ENCODE results near the gene TRIM28. TPM values are rescaled to one million over a fixed set of nuclear protein-coding genes. Genes with fewer than 3 reads are reported as not detected.

Gene TRIM28
- total RNA-seq, 1 experiment from 2014 or later: 1,221 TPM

GRCh38 chr19:58562122-58563033, 18.5 kb downstream of the TRIM28 start (continued):
- no peak for TF ChIP-seq STAT6 (CRISPR knock-in tag; conservative IDR thresholded peaks at IDR 0.05; ENCODE audit: low read depth)
- TF ChIP-seq EMX1 (CRISPR knock-in tag; IDR thresholded peaks at IDR 0.05): no peak

GRCh38 chr19:58563034-58563573, 19.2 kb downstream of the TRIM28 start:
- Mint-ChIP-seq H3K4me3 (peak overlapping the region; percentile 66), H3K27ac (no peak overlapping the region), H3K9me3 (no peaks in the 10 kb centered on the region), H3K27me3 (ENCODE audit: low read depth) (peaks cover 56% of the 10 kb centered on the region), H3K4me1 (peaks cover 14% of the 10 kb centered on the region), H3K36me3 (0 out of 2 replicates have a peak, but pooled peaks cover 3% of the 10 kb centered on the region)
- CTCF ChIA-PET: interaction anchor here (0.8 to 3.6 kb wide), 5 partner anchors 8 to 49 kb away, joined by 3 to 20 read pairs (median 6); partner anchors contain the start of gene ZBTB45
- TF ChIP-seq AR (CRISPR knock-in tag; IDR thresholded peaks at IDR 0.05) (no peak), E2F5 (CRISPR knock-in tag; IDR thresholded peaks at IDR 0.05) (peak; percentile 22; the same call in 1 of the 2 replicates)
- peak; percentile 30 for DNase-seq (ENCODE audit: low spot score)
- no peak for ATAC-seq
- POLR2A ChIA-PET: interaction anchor here (0.6 to 2.6 kb wide), 5 partner anchors 9 to 43 kb away, joined by 3 to 14 read pairs (median 4); partner anchors contain the start of genes TRIM28 and ZBTB45

- ATAC-seq (no peak), DNase-seq (ENCODE audit: low spot score) (peak; percentile 7)
- ChIA-PET POLR2A (interaction anchor here (2.4 to 2.6 kb wide), 2 partner anchors 19 to 44 kb away, joined by 10 to 14 read pairs; partner anchors contain the start of genes TRIM28 and ZBTB45), CTCF (interaction anchor here (0.9 to 3.6 kb wide), 4 partner anchors 12 to 50 kb away, joined by 3 to 20 read pairs (median 4); partner anchors contain the start of gene ZBTB45)
- no peak overlapping the region for H3K27ac Mint-ChIP-seq
- H3K27me3 Mint-ChIP-seq (ENCODE audit: low read depth): peaks cover 56% of the 10 kb centered on the region
- H3K36me3 Mint-ChIP-seq: peaks cover 7% of the 10 kb centered on the region; the same call in 1 of the 2 replicates
- H3K4me1 Mint-ChIP-seq: peaks cover 14% of the 10 kb centered on the region
- H3K4me3 Mint-ChIP-seq: peak overlapping the region; percentile 66
- H3K9me3 Mint-ChIP-seq: no peaks in the 10 kb centered on the region
- TF ChIP-seq MAX (CRISPR knock-in tag; IDR thresholded peaks at IDR 0.05) (no peak), CREB1 (CRISPR knock-in tag; IDR thresholded peaks at IDR 0.05) (no peak), KAT7 (CRISPR knock-in tag; IDR thresholded peaks at IDR 0.05; ENCODE audit: borderline replicate concordance) (no peak), ARID4B (CRISPR knock-in tag; IDR thresholded peaks at IDR 0.05; ENCODE audit: borderline replicate concordance) (no peak), ATF3 (CRISPR knock-in tag; conservative IDR thresholded peaks at IDR 0.05) (no peak), E2F1 (CRISPR knock-in tag; IDR thresholded peaks at IDR 0.05) (no peak), USF2 (CRISPR knock-in tag; IDR thresholded peaks at IDR 0.05) (no peak), MLX (CRISPR knock-in tag; IDR thresholded peaks at IDR 0.05) (no peak), SMAD3 (CRISPR knock-in tag; IDR thresholded peaks at IDR 0.05; ENCODE audit: borderline replicate concordance) (no peak)
Observed at GRCh38 chr19:58563823-58564222, 20.0 kb downstream of the TRIM28 start.
